Panc1 (cell line): ENCODE results near the gene SYT8. TPM values are rescaled to one million over a fixed set of nuclear protein-coding genes. Genes with fewer than 3 reads are reported as not detected.

Experiments
- ATAC-seq: fragments of 200-7000 bp; cut with Tn5 transposase; 2 replicates; pipeline ENCODE4 v1.9.1; 2020; ENCODE audit warnings: mild to moderate bottlenecking, moderate library complexity
- BruUV-seq: library from RNA; stranded (reverse); fragments of 400-500 nt; replicated peaks from 2 replicates; lab custom pipeline; 2021; lab: Mats Ljungman, UMichigan
- CTCF ChIA-PET: fragments of 300-600 bp; sonication (Branson Sonifier 250); formaldehyde crosslinking; loops from one replicate; lab custom pipeline; 2022; ENCODE audit warnings: antibody characterized with exemption; lab: Charles Lee
- POLR2A ChIA-PET: fragments of 300-600 bp; sonication (Branson Sonifier 250); formaldehyde crosslinking; loops from one replicate; lab custom pipeline; 2022; ENCODE audit warnings: antibody characterized with exemption; lab: Charles Lee
- DNase-seq: peaks from one replicate; pipeline ENCODE4 v3.0.0-alpha.2; 2010; ENCODE audit warnings: low read depth, low spot score
- H3K27ac ChIP-seq: 2 replicates; pipeline ENCODE4 v1.5.1; 2011; ENCODE audit warnings: mild to moderate bottlenecking, low read length, inconsistent platforms
- H3K27me3 ChIP-seq: fragments of 200-500 bp; sonication (Bioruptor generic); 2 replicates; pipeline ENCODE4 v1.6.0; 2014; ENCODE audit warnings: low read length, inconsistent platforms; ENCODE audit not compliant: control insufficient read depth, insufficient read depth
- H3K36me3 ChIP-seq: fragments of 200-500 bp; sonication (Bioruptor generic); 2 replicates; pipeline ENCODE4 v1.5.1; 2014; ENCODE audit warnings: inconsistent platforms, mild to moderate bottlenecking, low read length, moderate library complexity; ENCODE audit not compliant: control insufficient read depth, insufficient read depth
- H3K4me1 ChIP-seq: 2 replicates; pipeline ENCODE4 v1.5.1; 2011; ENCODE audit warnings: inconsistent platforms, mild to moderate bottlenecking, low read length, moderate library complexity; ENCODE audit not compliant: control insufficient read depth, insufficient read depth
- H3K4me3 ChIP-seq, 2 experiments: 2 replicates each; pipeline ENCODE4 v1.5.1; 2011 to 2012; ENCODE audit warnings: low read depth in 2 of 2, low read length in 2 of 2, mild to moderate bottlenecking in 2 of 2, inconsistent platforms in 1 of 2, moderate library complexity in 1 of 2
- H3K9me3 ChIP-seq: fragments of 200-500 bp; sonication (Bioruptor generic); 2 replicates; pipeline ENCODE4 v1.5.1; 2014; ENCODE audit warnings: low read depth, mild to moderate bottlenecking, inconsistent platforms, low read length, moderate library complexity; ENCODE audit not compliant: control insufficient read depth, insufficient read depth
- POLR2AphosphoS5 ChIP-seq: IDR thresholded peaks from 2 replicates; pipeline ENCODE4 v1.6.1; 2012; ENCODE audit warnings: mild to moderate bottlenecking, low read depth, low read length, moderate library complexity
- REST ChIP-seq, 2 experiments: IDR thresholded peaks; 2 replicates each; pipeline ENCODE4 v1.6.1; 2011 to 2012; ENCODE audit warnings: low read depth in 2 of 2, control low read depth in 1 of 2, low read length in 1 of 2, mild to moderate bottlenecking in 1 of 2, moderate library complexity in 1 of 2; ENCODE audit not compliant: insufficient read depth in 1 of 2
- SIN3A ChIP-seq: IDR thresholded peaks from 2 replicates; pipeline ENCODE4 v1.6.1; 2012; ENCODE audit warnings: low read depth, mild to moderate bottlenecking, low read length, moderate library complexity, borderline replicate concordance; ENCODE audit not compliant: insufficient read depth
- TCF7L2 ChIP-seq: IDR thresholded peaks from 2 replicates; pipeline ENCODE4 v1.6.1; 2011; ENCODE audit warnings: mild to moderate bottlenecking, low read depth, low read length, inconsistent platforms
- in situ Hi-C: cut with HindIII; loops from 2 replicates; pipeline ENCODE4 v1.10.0; 2016; ENCODE audit warnings: low sequenced_read_pairs, low pct_unique_long_range_greater_than_20kb
- intact Hi-C: fragments of 100-400 bp; cut with micrococcal nuclease; formaldehyde crosslinking; loops from one replicate; pipeline ENCODE4 v1.10.0; 2022; ENCODE audit not compliant: unreplicated experiment
- total RNA-seq: library from RNA; stranded (reverse); gene quantifications from one replicate; pipeline ENCODE4 v1.2.1, GENCODE V29; 2021; ENCODE audit not compliant: unreplicated experiment
- TF ChIP-seq, protein P1 (sequence below): fragments of 450-650 bp; IDR thresholded peaks from 2 replicates; pipeline ENCODE4 v1.5.1; 2017; ENCODE audit warnings: mild to moderate bottlenecking

The SYT8 gene
- total RNA-seq, 1 experiment from 2014 or later: 3.5 TPM

GRCh38 chr11:1825785-1826451 lies 8.9 kb upstream of the SYT8 start:
- DNase-seq (no peak), ATAC-seq (no peak)
- in situ Hi-C loops: no loop called here
- Histone ChIP-seq H3K36me3 (no peaks in the 10 kb centered on the region), H3K9me3 (no peaks in the 10 kb centered on the region), H3K4me3 (no peak overlapping the region), H3K27ac (peak overlapping the region; percentile 99), H3K4me1 (peaks cover 66% of the 10 kb centered on the region), H3K27me3 (no peaks in the 10 kb centered on the region)
- ChIA-PET CTCF (interaction anchor here (0.8 to 1.9 kb wide), 4 partner anchors 43 to 326 kb away, joined by 4 to 9 read pairs (median 6); no protein-coding TSS in a partner anchor), POLR2A (no interaction called here)
- BruUV-seq: no TSS peak
- TF ChIP-seq POLR2AphosphoS5 (no peak), REST (IDR thresholded peaks at IDR 0.05; ENCODE audit: insufficient read depth in 1 of 2, low read depth in 2 of 2, low read length in 1 of 2) (peak in 1 of 2 experiments; percentile 59; a peak in 1 of 4 replicates)
- intact Hi-C loops: loop anchor here (5.0 to 10.0 kb wide), 2 partner anchors 174 to 281 kb away; no protein-coding TSS in a partner anchor

DNA sequence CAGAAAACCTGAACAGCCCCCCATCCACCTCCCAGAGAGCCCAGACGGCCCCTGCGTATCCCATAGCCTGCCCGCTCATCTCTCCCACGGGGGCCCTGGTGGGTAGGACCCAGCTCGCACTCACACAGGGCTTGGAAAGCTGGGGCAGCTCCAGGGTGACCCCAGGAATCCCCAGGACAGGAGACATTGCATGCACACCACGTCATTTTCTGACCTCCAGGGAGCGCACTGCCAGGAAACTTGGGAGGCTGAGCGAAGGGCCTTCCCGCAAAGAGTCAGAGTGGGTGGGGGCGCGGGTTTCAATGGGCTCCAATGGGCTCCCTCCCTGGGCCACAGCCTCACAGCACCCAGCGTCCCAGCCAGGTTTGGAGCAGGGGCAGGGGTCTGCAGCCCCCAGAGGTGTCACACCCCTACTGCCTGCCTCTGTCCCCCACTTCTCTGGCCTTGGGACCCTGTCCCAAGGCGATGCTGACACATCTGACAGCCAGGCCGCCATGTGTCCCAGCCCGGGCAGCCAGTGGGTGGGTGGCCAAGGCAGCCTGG lies 8.2 kb upstream of the SYT8 start:
- DNase-seq (no peak), ATAC-seq (peak; percentile 33)
- ChIA-PET CTCF (interaction anchor here (0.5 to 1.9 kb wide), 3 partner anchors 60 to 135 kb away, joined by 3 to 9 read pairs (median 5); no protein-coding TSS in a partner anchor), POLR2A (interaction anchor here (0.7 kb wide), 1 partner anchor 96 kb away, joined by 3 read pairs; no protein-coding TSS in a partner anchor)
- H3K4me1 ChIP-seq: peaks cover 71% of the 10 kb centered on the region
- H3K9me3 ChIP-seq: no peaks in the 10 kb centered on the region
- BruUV-seq: no TSS peak
- in situ Hi-C loops: no loop called here
- H3K27ac ChIP-seq: peak overlapping the region; percentile 99
- H3K36me3 ChIP-seq: no peaks in the 10 kb centered on the region
- H3K27me3 ChIP-seq: no peaks in the 10 kb centered on the region
- no peak overlapping the region for H3K4me3 ChIP-seq
- intact Hi-C loops: loop anchor here (5.0 to 10.0 kb wide), 2 partner anchors 174 to 282 kb away; no protein-coding TSS in a partner anchor
- 0 out of 2 replicates have a peak, but pooled peaks have one; percentile 61 for TF ChIP-seq TCF7L2
- TF ChIP-seq POLR2AphosphoS5: no peak
- no peak; a peak in 1 of 4 replicates for TF ChIP-seq REST (IDR thresholded peaks at IDR 0.05; ENCODE audit: insufficient read depth in 1 of 2, low read depth in 2 of 2, low read length in 1 of 2)
- TF ChIP-seq SIN3A: no peak
- TF ChIP-seq, protein P1, sequence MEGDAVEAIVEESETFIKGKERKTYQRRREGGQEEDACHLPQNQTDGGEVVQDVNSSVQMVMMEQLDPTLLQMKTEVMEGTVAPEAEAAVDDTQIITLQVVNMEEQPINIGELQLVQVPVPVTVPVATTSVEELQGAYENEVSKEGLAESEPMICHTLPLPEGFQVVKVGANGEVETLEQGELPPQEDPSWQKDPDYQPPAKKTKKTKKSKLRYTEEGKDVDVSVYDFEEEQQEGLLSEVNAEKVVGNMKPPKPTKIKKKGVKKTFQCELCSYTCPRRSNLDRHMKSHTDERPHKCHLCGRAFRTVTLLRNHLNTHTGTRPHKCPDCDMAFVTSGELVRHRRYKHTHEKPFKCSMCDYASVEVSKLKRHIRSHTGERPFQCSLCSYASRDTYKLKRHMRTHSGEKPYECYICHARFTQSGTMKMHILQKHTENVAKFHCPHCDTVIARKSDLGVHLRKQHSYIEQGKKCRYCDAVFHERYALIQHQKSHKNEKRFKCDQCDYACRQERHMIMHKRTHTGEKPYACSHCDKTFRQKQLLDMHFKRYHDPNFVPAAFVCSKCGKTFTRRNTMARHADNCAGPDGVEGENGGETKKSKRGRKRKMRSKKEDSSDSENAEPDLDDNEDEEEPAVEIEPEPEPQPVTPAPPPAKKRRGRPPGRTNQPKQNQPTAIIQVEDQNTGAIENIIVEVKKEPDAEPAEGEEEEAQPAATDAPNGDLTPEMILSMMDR: peak; percentile 91
